SK-N-SH (cell line): ENCODE measurements around the gene KIRREL1. TPM values are rescaled to one million over a fixed set of nuclear protein-coding genes. Genes with fewer than 3 reads are reported as not detected.

Experiments used
- CTCF ChIA-PET: fragments of 300-600, 350-600 bp; formaldehyde crosslinking; extraction: SDS; loops from one replicate; lab custom pipeline; 2021; lab: Yijun Ruan, JAX
- POLR2A ChIA-PET: fragments of 350-600 bp; sonication (Branson Sonifier 250); formaldehyde crosslinking; extraction: SDS; loops from one replicate; lab custom pipeline; 2020; ENCODE audit warnings: antibody characterized with exemption, inconsistent platforms; lab: Yijun Ruan, JAX
- DNase-seq: peaks from one replicate; pipeline ENCODE4 v3.0.0; 2012
- H2AFZ ChIP-seq: fragments of 200-600 bp; sonication (generic); 2 replicates; pipeline ENCODE4 v1.8.1; 2016; ENCODE audit warnings: antibody characterized with exemption, mild to moderate bottlenecking, low read depth
- H3F3A ChIP-seq: fragments of 200-600 bp; sonication (generic); replicated peaks from 2 replicates; pipeline ENCODE3; 2016; ENCODE audit warnings: antibody characterized with exemption, mild to moderate bottlenecking; ENCODE audit not compliant: insufficient read depth
- H3K27ac ChIP-seq, 2 experiments: fragments of 200-500 bp in 1 of 2; fragments of 200-600 bp in 1 of 2; sonication (Bioruptor generic) in 1 of 2; sonication (generic), shearing (Covaris generic) in 1 of 2; 2 replicates each; pipeline versions ENCODE4 v1.5.1 to v1.6.1; 2014 to 2016; ENCODE audit warnings: low read depth in 2 of 2, inconsistent platforms in 1 of 2, low read length in 1 of 2, mild to moderate bottlenecking in 1 of 2, mixed read lengths in 1 of 2
- H3K27me3 ChIP-seq: fragments of 200-600 bp; sonication (generic), shearing (Covaris generic); 2 replicates; pipeline ENCODE4 v1.6.1; 2016; ENCODE audit warnings: mixed run types; ENCODE audit not compliant: insufficient read depth
- H3K36me3 ChIP-seq, 2 experiments: fragments of 200-500 bp in 1 of 2; fragments of 200-600 bp in 1 of 2; sonication (Bioruptor generic) in 1 of 2; sonication (generic) in 1 of 2; replicated peaks in 1 of 2; 2 replicates each; pipeline versions ENCODE3 to v1.5.1; 2014 to 2016; ENCODE audit warnings: low read length in 1 of 2, mild to moderate bottlenecking in 1 of 2; ENCODE audit not compliant: insufficient read depth in 2 of 2, control insufficient read depth in 1 of 2
- H3K4me1 ChIP-seq, 2 experiments: fragments of 200-500 bp in 1 of 2; fragments of 200-600 bp in 1 of 2; sonication (Bioruptor generic) in 1 of 2; sonication (generic), shearing (Covaris generic) in 1 of 2; 2 replicates each; pipeline versions ENCODE4 v1.5.1 to v1.6.1; 2014 to 2016; ENCODE audit warnings: low read depth in 1 of 2, low read length in 1 of 2, mixed run types in 1 of 2; ENCODE audit not compliant: insufficient read depth in 2 of 2, control insufficient read depth in 1 of 2
- H3K4me2 ChIP-seq: fragments of 200-600 bp; sonication (generic), shearing (Covaris generic); 2 replicates; pipeline ENCODE4 v1.6.1; 2017; ENCODE audit warnings: mixed run types
- H3K4me3 ChIP-seq, 2 experiments: fragments of 200-500 bp in 1 of 2; fragments of 200-600 bp in 1 of 2; sonication (Bioruptor generic) in 1 of 2; sonication (generic), shearing (Covaris generic) in 1 of 2; 2 replicates each; pipeline versions ENCODE4 v1.5.1 to v1.8.1; 2014 to 2016; ENCODE audit warnings: low read depth in 2 of 2, inconsistent platforms in 1 of 2, low read length in 1 of 2, mild to moderate bottlenecking in 1 of 2, mixed read lengths in 1 of 2, moderate library complexity in 1 of 2
- H3K79me2 ChIP-seq: fragments of 200-600 bp; sonication (generic); 2 replicates; pipeline ENCODE4 v1.8.1; 2017; ENCODE audit warnings: mild to moderate bottlenecking; ENCODE audit not compliant: insufficient read depth
- H3K9ac ChIP-seq: fragments of 200-600 bp; sonication (generic); 2 replicates; pipeline ENCODE4 v1.6.1; 2017; ENCODE audit warnings: mixed run types
- H3K9me2 ChIP-seq: fragments of 200-600 bp; sonication (generic); 2 replicates; pipeline ENCODE4 v1.6.1; 2017; ENCODE audit warnings: mixed run types
- H3K9me3 ChIP-seq: fragments of 200-600 bp; sonication (generic); 2 replicates; pipeline ENCODE4 v1.6.1; 2017; ENCODE audit warnings: mixed run types, mild to moderate bottlenecking, moderate library complexity
- H4K20me1 ChIP-seq: fragments of 200-600 bp; sonication (generic); 2 replicates; pipeline ENCODE4 v1.6.1; 2017; ENCODE audit warnings: mild to moderate bottlenecking, mixed run types; ENCODE audit not compliant: insufficient read depth
- CTCF ChIP-seq: fragments of 200-600 bp; sonication (generic); IDR thresholded peaks from 2 replicates; pipeline ENCODE4 v1.6.1; 2017; ENCODE audit warnings: antibody characterized with exemption, mild to moderate bottlenecking, moderate library complexity
- ELF1 ChIP-seq: IDR thresholded peaks from 2 replicates; pipeline ENCODE4 v1.4.0; 2012
- EZH2phosphoT487 ChIP-seq: fragments of 200-600 bp; sonication (generic); IDR thresholded peaks from 2 replicates; pipeline ENCODE4 v1.6.1; 2017; ENCODE audit warnings: low read depth, mixed run types, mild to moderate bottlenecking, antibody characterized with exemption, moderate library complexity, borderline replicate concordance
- GABPA ChIP-seq: IDR thresholded peaks from 2 replicates; pipeline ENCODE4 v1.4.0; 2012; ENCODE audit warnings: low read depth, mild to moderate bottlenecking
- GATA2 ChIP-seq: sonication (generic); formaldehyde crosslinking; IDR thresholded peaks from 2 replicates; pipeline ENCODE4 v1.5.0; 2020; ENCODE audit warnings: mild to moderate bottlenecking, missing genetic modification reagents
- IRF3 ChIP-seq: fragments of 150-350 bp; IDR thresholded peaks from 2 replicates; pipeline ENCODE4 v1.6.1; 2016; ENCODE audit warnings: mild to moderate bottlenecking, low read depth, low read length
- JUND ChIP-seq: IDR thresholded peaks from 2 replicates; pipeline ENCODE4 v1.4.0; 2012
- MAX ChIP-seq: IDR thresholded peaks from 2 replicates; pipeline ENCODE4 v1.4.0; 2012; ENCODE audit warnings: low read depth
- MEF2A ChIP-seq: IDR thresholded peaks from 2 replicates; pipeline ENCODE4 v1.4.0; 2012; ENCODE audit warnings: low read depth, borderline replicate concordance
- MXI1 ChIP-seq: IDR thresholded peaks from 2 replicates; pipeline ENCODE4 v1.6.1; 2012; ENCODE audit warnings: mild to moderate bottlenecking, low read depth, low read length, improper control_type of control experiment
- NRF1 ChIP-seq: IDR thresholded peaks from 2 replicates; pipeline ENCODE4 v1.6.1; 2012; ENCODE audit warnings: low read depth, mild to moderate bottlenecking, low read length
- POLR2AphosphoS5 ChIP-seq: IDR thresholded peaks from 2 replicates; pipeline ENCODE4 v1.6.1; 2012; ENCODE audit warnings: low read depth, low read length
- RAD21 ChIP-seq: IDR thresholded peaks from 2 replicates; pipeline ENCODE4 v1.6.1; 2012; ENCODE audit warnings: mild to moderate bottlenecking, low read length
- RCOR1 ChIP-seq: fragments of 150-350 bp; IDR thresholded peaks from 2 replicates; pipeline ENCODE4 v1.6.1; 2017; ENCODE audit warnings: antibody characterized with exemption, low read length
- RFX5 ChIP-seq: IDR thresholded peaks from 2 replicates; pipeline ENCODE4 v1.6.1; 2012; ENCODE audit warnings: mild to moderate bottlenecking, improper control_type of control experiment, low read length
- SIN3A ChIP-seq: IDR thresholded peaks from 2 replicates; pipeline ENCODE4 v1.6.1; 2012; ENCODE audit warnings: low read depth, mild to moderate bottlenecking, low read length, moderate library complexity, borderline replicate concordance
- TAF1 ChIP-seq: IDR thresholded peaks from 2 replicates; pipeline ENCODE4 v1.6.1; 2012; ENCODE audit warnings: low read depth, mild to moderate bottlenecking, low read length, moderate library complexity, borderline replicate concordance
- USF1 ChIP-seq: IDR thresholded peaks from 2 replicates; pipeline ENCODE4 v1.4.0; 2012; ENCODE audit warnings: low read depth, borderline replicate concordance
- USF2 ChIP-seq: fragments of 150-350 bp; IDR thresholded peaks from 2 replicates; pipeline ENCODE4 v1.6.1; 2017; ENCODE audit warnings: antibody characterized with exemption, low read length, low read depth, borderline replicate concordance
- YY1 ChIP-seq: IDR thresholded peaks from 2 replicates; pipeline ENCODE4 v1.4.0; 2012; ENCODE audit warnings: low read depth, mild to moderate bottlenecking
- WGBS: methylation state at CpG from one replicate; pipeline ENCODE4 v1.1.6; 2017; ENCODE audit warnings: low lambda C conversion rate; 5-methylcytosine and 5-hydroxymethylcytosine counted together
- polyA plus RNA-seq, 3 experiments: library from polyadenylated mRNA; depleted of rRNA; stranded (reverse); fragments of >200 nt; gene quantifications; 2 replicates each; pipeline ENCODE4 v1.2.3, GENCODE V29; 2012

KIRREL1 gene
- polyA plus RNA-seq, 1 of the 3 experiments (the other 2 are of a cell fraction) = 47.8 TPM

- no peaks in the 10 kb centered on the region for H4K20me1 ChIP-seq
- H3F3A ChIP-seq = no peaks in the 10 kb centered on the region
- H3K9me3 ChIP-seq = no peaks in the 10 kb centered on the region
- no peak overlapping the region for H2AFZ ChIP-seq
- no peak overlapping the region for H3K27ac ChIP-seq
- ChIA-PET CTCF (interaction anchor here (1.0 to 1.7 kb wide), 2 partner anchors 9 to 18 kb away, joined by 3 to 5 read pairs; no protein-coding TSS in a partner anchor), POLR2A (no interaction called here)
- WGBS = 34% methylated on average over 2 of the region's 2 CpGs
- no peak overlapping the region for H3K4me2 ChIP-seq
- H3K27me3 ChIP-seq = peaks cover 8% of the 10 kb centered on the region; the same call in 1 of the 2 replicates
- H3K9me2 ChIP-seq = no peaks in the 10 kb centered on the region
- H3K9ac ChIP-seq = no peak overlapping the region
- peaks cover 0 to 14% of the 10 kb centered on the region in 2 experiments; a peak in 1 of 4 replicates for H3K4me1 ChIP-seq
- no peak for TF ChIP-seq RFX5
- no peak for TF ChIP-seq USF1
- TF ChIP-seq MAX = no peak
- TF ChIP-seq USF2 = no peak
- no peak for TF ChIP-seq RCOR1
- no peak for TF ChIP-seq CTCF
- no peak for TF ChIP-seq JUND
- no peaks in the 10 kb centered on the region for H3K79me2 ChIP-seq
- DNase-seq = no peak
- no peak overlapping the region for H3K4me3 ChIP-seq
- H3K36me3 ChIP-seq = no peaks in the 10 kb centered on the region
Observed at GRCh38 chr1:157982136-157982535, 11.3 kb upstream of the KIRREL1 start.

GRCh38 chr1:157983787-157984186 lies 9.7 kb upstream of the KIRREL1 start:
- Histone ChIP-seq H2AFZ (no peak overlapping the region), H3K9me2 (no peaks in the 10 kb centered on the region), H3F3A (no peaks in the 10 kb centered on the region), H3K27me3 (peaks cover 8% of the 10 kb centered on the region; the same call in 1 of the 2 replicates), H3K4me1 (peaks cover 0 to 14% of the 10 kb centered on the region in 2 experiments; a peak in 1 of 4 replicates), H4K20me1 (no peaks in the 10 kb centered on the region), H3K36me3 (no peaks in the 10 kb centered on the region), H3K9ac (no peak overlapping the region), H3K27ac (no peak overlapping the region), H3K79me2 (no peaks in the 10 kb centered on the region), H3K9me3 (no peaks in the 10 kb centered on the region), H3K4me3 (no peak overlapping the region), H3K4me2 (no peak overlapping the region)
- CTCF ChIA-PET = interaction anchor here (1.6 to 1.7 kb wide), 2 partner anchors 8 to 20 kb away, joined by 5 to 8 read pairs; no protein-coding TSS in a partner anchor
- WGBS = 58% methylated on average over 2 of the region's 2 CpGs
- no peak for DNase-seq
- POLR2A ChIA-PET = no interaction called here
- no peak for TF ChIP-seq GATA2 (CRISPR knock-in tag)
- no peak for TF ChIP-seq MXI1
- no peak for TF ChIP-seq IRF3
- TF ChIP-seq TAF1 = no peak
- no peak for TF ChIP-seq SIN3A
- TF ChIP-seq ELF1 = no peak
- TF ChIP-seq JUND = no peak
- no peak for TF ChIP-seq NRF1
- no peak for TF ChIP-seq RCOR1
- TF ChIP-seq RAD21 = no peak
- no peak for TF ChIP-seq GABPA
- no peak for TF ChIP-seq POLR2AphosphoS5
- no peak for TF ChIP-seq EZH2phosphoT487
- TF ChIP-seq RFX5 = no peak
- TF ChIP-seq YY1 = no peak
- TF ChIP-seq MEF2A = no peak
- no peak for TF ChIP-seq USF2
